GM12878 (cell line): ENCODE measurements around the gene KCNN3.

ENCODE experiments used
- CREB1 ChIP-seq: IDR thresholded peaks from 2 replicates; pipeline ENCODE4 v1.6.1; 2012; ENCODE audit warnings: low read depth, mild to moderate bottlenecking, inconsistent platforms
- FOXM1 ChIP-seq: IDR thresholded peaks from 2 replicates; pipeline ENCODE4 v1.6.1; 2012; ENCODE audit warnings: low read depth, mild to moderate bottlenecking, inconsistent platforms, low read length, moderate library complexity
- MXI1 ChIP-seq: fragments of 150-350 bp; IDR thresholded peaks from 2 replicates; pipeline ENCODE4 v1.6.1; 2011; ENCODE audit warnings: low read depth, mild to moderate bottlenecking, inconsistent platforms, low read length, improper control_type of control experiment
- MYB ChIP-seq: fragments of 150-350 bp; IDR thresholded peaks from 2 replicates; pipeline ENCODE4 v1.6.1; 2014; ENCODE audit warnings: mild to moderate bottlenecking, low read depth, low read length, borderline replicate concordance
- POLR2A ChIP-seq: IDR thresholded peaks from 2 replicates; pipeline ENCODE4 v1.6.1; 2011; ENCODE audit warnings: low read depth, mild to moderate bottlenecking, low read length
- RAD21 ChIP-seq: IDR thresholded peaks from 2 replicates; pipeline ENCODE4 v1.6.1; 2011; ENCODE audit warnings: mild to moderate bottlenecking, low read depth, low read length, moderate library complexity; ENCODE audit not compliant: insufficient read depth
- SIX5 ChIP-seq: IDR thresholded peaks from 2 replicates; pipeline ENCODE4 v1.6.1; 2011; ENCODE audit warnings: mild to moderate bottlenecking, low read depth, low read length, moderate library complexity; ENCODE audit not compliant: severe bottlenecking
- ZNF274 ChIP-seq: IDR thresholded peaks from one replicate; pipeline ENCODE4 v1.8.0; 2011; ENCODE audit not compliant: insufficient read length, insufficient read depth
- TF ChIP-seq, protein P1 (sequence below): fragments of 450-650 bp; IDR thresholded peaks from 2 replicates; pipeline ENCODE4 v1.6.1; 2017; ENCODE audit warnings: mild to moderate bottlenecking
- TF ChIP-seq, protein P2 (sequence below): IDR thresholded peaks from 2 replicates; pipeline ENCODE4 v1.6.1; 2011; ENCODE audit warnings: borderline replicate concordance, low read depth, mild to moderate bottlenecking, moderate library complexity, mixed read lengths, low read length; ENCODE audit not compliant: insufficient read depth; ENCODE audit errors: extremely low read length
- TF ChIP-seq, protein P3 (sequence below), 3 experiments: IDR thresholded peaks in 2 of 3; conservative IDR thresholded peaks in 1 of 3; 2 replicates each; pipeline ENCODE4 v1.5.1; 2011; ENCODE audit warnings: low read depth in 3 of 3, low read length in 3 of 3, mild to moderate bottlenecking in 3 of 3, control low read depth in 2 of 3, moderate library complexity in 2 of 3, inconsistent platforms in 1 of 3, mixed read lengths in 1 of 3; ENCODE audit not compliant: control insufficient read depth in 2 of 3, insufficient read depth in 1 of 3; ENCODE audit errors: extremely low read depth in 1 of 3
- TF ChIP-seq, protein P4 (sequence below): IDR thresholded peaks from 2 replicates; pipeline ENCODE4 v1.6.1; 2011; ENCODE audit warnings: low read depth, low read length, improper control_type of control experiment, borderline replicate concordance
- TF ChIP-seq, protein P5 (sequence below): IDR thresholded peaks from 2 replicates; pipeline ENCODE4 v1.6.1; 2011; ENCODE audit warnings: mild to moderate bottlenecking, low read depth, low read length, moderate library complexity; ENCODE audit not compliant: insufficient replicate concordance

DNA sequence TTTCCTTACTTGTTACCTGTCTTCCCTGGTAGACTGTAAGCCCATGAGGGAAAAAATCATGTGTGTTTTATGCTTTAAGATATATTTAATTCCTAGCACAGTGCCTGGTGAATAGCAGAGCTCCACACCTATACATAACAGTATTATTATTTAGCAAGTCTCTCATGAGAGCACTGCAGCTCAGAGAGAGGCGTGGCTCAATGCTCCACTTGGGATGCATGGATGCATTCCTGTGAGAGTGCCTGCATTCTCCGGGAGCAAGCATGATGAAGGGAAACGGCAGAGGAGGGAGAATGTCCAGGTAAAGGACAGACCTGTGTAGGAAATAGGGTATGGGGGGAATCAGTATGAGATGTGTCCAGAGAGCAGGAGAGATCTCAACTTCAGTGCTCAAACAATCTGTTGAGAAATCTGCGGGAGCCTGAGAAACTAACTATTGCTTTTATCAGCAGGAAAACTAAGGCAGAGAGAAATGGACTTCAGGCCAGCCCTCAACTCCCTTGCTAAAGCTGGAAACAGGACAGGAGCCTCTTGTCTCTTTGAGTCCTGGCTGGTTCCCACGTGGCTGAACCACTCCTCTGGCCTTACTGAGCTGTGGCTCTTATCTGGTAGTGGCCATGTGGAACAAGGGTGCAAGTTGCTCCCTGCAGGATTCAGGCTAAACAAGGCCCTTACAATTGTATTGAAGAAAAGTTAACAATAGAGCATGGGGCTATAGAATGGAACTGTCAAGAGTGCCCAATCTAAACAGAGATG, 113.1 kb downstream of the KCNN3 start:
- no peak for TF ChIP-seq MYB
- TF ChIP-seq, protein P1, sequence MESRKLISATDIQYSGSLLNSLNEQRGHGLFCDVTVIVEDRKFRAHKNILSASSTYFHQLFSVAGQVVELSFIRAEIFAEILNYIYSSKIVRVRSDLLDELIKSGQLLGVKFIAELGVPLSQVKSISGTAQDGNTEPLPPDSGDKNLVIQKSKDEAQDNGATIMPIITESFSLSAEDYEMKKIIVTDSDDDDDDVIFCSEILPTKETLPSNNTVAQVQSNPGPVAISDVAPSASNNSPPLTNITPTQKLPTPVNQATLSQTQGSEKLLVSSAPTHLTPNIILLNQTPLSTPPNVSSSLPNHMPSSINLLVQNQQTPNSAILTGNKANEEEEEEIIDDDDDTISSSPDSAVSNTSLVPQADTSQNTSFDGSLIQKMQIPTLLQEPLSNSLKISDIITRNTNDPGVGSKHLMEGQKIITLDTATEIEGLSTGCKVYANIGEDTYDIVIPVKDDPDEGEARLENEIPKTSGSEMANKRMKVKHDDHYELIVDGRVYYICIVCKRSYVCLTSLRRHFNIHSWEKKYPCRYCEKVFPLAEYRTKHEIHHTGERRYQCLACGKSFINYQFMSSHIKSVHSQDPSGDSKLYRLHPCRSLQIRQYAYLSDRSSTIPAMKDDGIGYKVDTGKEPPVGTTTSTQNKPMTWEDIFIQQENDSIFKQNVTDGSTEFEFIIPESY = no peak
- TF ChIP-seq, protein P2, sequence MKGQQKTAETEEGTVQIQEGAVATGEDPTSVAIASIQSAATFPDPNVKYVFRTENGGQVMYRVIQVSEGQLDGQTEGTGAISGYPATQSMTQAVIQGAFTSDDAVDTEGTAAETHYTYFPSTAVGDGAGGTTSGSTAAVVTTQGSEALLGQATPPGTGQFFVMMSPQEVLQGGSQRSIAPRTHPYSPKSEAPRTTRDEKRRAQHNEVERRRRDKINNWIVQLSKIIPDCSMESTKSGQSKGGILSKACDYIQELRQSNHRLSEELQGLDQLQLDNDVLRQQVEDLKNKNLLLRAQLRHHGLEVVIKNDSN = no peak
- TF ChIP-seq, protein P3, sequence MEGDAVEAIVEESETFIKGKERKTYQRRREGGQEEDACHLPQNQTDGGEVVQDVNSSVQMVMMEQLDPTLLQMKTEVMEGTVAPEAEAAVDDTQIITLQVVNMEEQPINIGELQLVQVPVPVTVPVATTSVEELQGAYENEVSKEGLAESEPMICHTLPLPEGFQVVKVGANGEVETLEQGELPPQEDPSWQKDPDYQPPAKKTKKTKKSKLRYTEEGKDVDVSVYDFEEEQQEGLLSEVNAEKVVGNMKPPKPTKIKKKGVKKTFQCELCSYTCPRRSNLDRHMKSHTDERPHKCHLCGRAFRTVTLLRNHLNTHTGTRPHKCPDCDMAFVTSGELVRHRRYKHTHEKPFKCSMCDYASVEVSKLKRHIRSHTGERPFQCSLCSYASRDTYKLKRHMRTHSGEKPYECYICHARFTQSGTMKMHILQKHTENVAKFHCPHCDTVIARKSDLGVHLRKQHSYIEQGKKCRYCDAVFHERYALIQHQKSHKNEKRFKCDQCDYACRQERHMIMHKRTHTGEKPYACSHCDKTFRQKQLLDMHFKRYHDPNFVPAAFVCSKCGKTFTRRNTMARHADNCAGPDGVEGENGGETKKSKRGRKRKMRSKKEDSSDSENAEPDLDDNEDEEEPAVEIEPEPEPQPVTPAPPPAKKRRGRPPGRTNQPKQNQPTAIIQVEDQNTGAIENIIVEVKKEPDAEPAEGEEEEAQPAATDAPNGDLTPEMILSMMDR (IDR thresholded peaks at IDR 0.05 in 2 of 3, conservative IDR thresholded peaks at IDR 0.05 in 1 of 3; ENCODE audit: control insufficient read depth in 2 of 3, extremely low read depth in 1 of 3, insufficient read depth in 1 of 3, low read depth in 3 of 3, low read length in 3 of 3) = no peak
- TF ChIP-seq FOXM1 = no peak
- TF ChIP-seq MXI1 = no peak
- TF ChIP-seq, protein P4, sequence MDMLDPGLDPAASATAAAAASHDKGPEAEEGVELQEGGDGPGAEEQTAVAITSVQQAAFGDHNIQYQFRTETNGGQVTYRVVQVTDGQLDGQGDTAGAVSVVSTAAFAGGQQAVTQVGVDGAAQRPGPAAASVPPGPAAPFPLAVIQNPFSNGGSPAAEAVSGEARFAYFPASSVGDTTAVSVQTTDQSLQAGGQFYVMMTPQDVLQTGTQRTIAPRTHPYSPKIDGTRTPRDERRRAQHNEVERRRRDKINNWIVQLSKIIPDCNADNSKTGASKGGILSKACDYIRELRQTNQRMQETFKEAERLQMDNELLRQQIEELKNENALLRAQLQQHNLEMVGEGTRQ = no peak
- TF ChIP-seq CREB1 = no peak
- no peak for TF ChIP-seq SIX5
- no peak for TF ChIP-seq POLR2A
- TF ChIP-seq, protein P5, sequence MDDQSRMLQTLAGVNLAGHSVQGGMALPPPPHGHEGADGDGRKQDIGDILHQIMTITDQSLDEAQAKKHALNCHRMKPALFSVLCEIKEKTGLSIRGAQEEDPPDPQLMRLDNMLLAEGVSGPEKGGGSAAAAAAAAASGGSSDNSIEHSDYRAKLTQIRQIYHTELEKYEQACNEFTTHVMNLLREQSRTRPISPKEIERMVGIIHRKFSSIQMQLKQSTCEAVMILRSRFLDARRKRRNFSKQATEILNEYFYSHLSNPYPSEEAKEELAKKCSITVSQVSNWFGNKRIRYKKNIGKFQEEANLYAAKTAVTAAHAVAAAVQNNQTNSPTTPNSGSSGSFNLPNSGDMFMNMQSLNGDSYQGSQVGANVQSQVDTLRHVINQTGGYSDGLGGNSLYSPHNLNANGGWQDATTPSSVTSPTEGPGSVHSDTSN = no peak
- no peak for TF ChIP-seq ZNF274
- no peak for TF ChIP-seq RAD21
